Suprapubic skin (tissue), 4 donors: ENCODE measurements around the gene RRP9.

Experiments
- CTCF ChIP-seq, 2 donors: fragments of 200-600 bp in 1 of 2; fragments of 450-650 bp in 1 of 2; sonication (generic) in 1 of 2; IDR thresholded peaks; one replicate each; pipeline ENCODE4 v1.5.1; 2016 to 2019; ENCODE audit warnings: antibody characterized with exemption in 2 of 2, mild to moderate bottlenecking in 1 of 2, moderate library complexity in 1 of 2
- EP300 ChIP-seq: sonication (generic); formaldehyde crosslinking; IDR thresholded peaks from one replicate; pipeline ENCODE4 v1.6.1; 2017; ENCODE audit warnings: antibody characterized with exemption
- POLR2A ChIP-seq, 2 donors: fragments of 450-650 bp; IDR thresholded peaks; one replicate each; pipeline ENCODE4 v1.6.1; 2017; ENCODE audit warnings: antibody characterized with exemption in 2 of 2, mild to moderate bottlenecking in 2 of 2, moderate library complexity in 2 of 2
- POLR2AphosphoS5 ChIP-seq, 3 donors: sonication (generic); formaldehyde crosslinking; IDR thresholded peaks; one replicate each; pipeline ENCODE4 v1.6.1; 2017; ENCODE audit warnings: antibody characterized with exemption in 3 of 3

GRCh38 chr3:51986010-51986947 lies 44.6 kb upstream of the RRP9 start:
- TF ChIP-seq CTCF (IDR thresholded peaks at IDR 0.05) (no peak), POLR2A (IDR thresholded peaks at IDR 0.05) (no peak), POLR2AphosphoS5 (IDR thresholded peaks at IDR 0.05) (no peak), EP300 (no peak)
